Activated CD4-positive, alpha-beta T cell treated with anti-CD3 and anti-CD28 coated beads, Interleukin-2, Interleukin-4, amounts not matched to agents 100 ng/mL and 50 ng/mL, durations not matched to agents 16 hours and 8 hours (primary cell): Measurements from ENCODE around the gene KIF26B.
"Not testable (repeated sequence)": the region's sequence is repeated elsewhere in the genome, so short reads cannot be mapped to it uniquely, and the experiment has no call there.

Experiments
- DNase-seq: peaks from one replicate; pipeline ENCODE4 v3.0.0-alpha.2; 2020; ENCODE audit warnings: low spot score

Gene KIF26B

DNA sequence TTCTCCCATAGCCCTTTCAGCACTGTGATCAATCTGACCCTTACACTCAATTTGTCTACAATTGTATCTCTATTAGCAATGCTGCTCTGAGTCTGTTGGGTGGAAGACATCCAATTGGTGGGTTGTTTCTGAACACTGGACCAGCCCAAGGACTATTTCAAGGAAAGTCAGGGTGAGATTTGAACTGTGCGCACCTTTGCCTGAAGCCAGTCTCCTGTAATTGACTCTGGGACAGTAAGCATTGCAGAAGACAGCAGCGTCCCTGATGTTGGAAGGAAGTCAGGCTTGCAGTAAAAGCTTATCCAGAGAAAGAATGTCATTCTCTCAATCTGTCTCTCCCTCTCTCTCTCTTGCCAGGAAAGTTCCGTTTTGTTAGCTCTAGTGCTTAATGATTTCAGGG is 233.9 kb downstream of the KIF26B start:
- DNase-seq: no peak

DNA sequence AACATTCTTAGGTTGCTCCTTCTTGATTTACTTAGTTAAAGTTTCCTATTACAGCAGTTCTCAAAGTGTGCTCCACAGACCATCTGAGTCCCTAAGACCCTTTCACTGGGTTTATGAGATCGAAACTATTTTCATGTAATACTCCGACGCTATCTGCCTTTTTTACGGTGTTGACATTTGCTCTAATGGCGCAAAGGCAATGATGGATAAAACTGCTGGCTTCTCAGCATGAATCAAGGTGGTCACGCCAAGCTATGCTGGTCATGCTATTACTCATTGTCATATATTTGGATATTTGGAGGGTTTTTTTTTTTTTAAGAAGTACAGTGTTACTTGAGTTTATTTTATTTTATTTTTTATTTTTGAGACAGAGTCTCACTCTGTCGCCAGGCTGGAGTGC is 235.1 kb downstream of the KIF26B start:
- no peak for DNase-seq

DNA sequence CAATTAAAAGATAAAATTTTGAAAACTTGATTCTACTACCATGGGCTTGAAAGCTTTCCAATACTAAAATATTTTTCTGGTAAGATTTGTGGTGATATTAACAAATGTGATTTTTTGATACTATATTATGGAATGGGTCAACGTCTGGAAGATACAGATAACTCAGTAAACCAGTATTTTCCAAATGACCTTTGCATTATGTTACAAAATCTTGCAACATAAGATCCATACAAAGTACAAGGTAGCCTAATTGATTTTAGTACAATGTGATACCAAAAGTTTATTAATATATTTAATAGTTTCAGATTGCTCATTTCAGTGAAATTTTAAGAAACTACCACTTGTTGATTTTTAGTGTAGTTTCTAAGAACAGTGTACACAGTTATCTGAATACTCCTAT is 236.2 kb downstream of the KIF26B start:
- DNase-seq: no peak

DNA sequence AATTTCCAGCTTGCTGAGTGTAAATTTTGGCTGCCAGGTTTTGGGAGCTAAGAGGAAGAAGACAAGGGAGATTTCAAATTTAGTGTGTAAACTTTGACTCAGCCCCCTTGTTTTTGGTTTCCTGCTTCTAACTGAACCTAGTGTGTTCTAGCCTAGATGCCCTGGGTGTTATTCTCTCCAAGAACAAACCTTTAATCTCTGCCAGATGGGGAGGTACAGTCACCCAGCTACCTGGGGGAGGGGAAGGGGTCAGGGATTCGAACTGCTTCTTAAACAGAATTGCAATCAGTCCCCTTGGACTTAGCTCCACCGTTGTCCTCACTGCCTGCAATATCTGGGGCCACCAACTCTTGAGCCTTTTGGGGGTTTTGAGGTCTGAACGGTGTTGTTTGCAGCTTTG is 238.9 kb downstream of the KIF26B start:
- no peak for DNase-seq

DNA sequence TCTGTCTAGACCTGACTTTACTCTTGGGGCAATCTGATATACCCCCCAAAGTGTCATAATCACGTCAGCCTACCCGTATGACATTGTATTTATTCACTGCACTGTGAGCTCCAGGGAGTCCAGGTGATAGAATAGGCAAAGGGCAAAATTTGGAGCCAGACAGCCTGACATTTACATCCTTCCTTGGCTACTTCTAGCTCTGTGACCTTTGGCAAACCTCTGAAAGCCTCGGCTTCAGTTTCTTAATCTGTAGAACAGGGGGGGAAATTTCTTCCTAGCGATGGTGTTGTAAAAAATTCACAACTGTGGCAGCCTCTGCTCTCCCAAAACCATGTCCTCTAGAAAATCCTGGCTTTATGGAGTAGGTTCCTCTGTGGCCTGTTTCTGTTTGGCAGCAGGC is 240.9 kb downstream of the KIF26B start:
- DNase-seq: no peak

DNA sequence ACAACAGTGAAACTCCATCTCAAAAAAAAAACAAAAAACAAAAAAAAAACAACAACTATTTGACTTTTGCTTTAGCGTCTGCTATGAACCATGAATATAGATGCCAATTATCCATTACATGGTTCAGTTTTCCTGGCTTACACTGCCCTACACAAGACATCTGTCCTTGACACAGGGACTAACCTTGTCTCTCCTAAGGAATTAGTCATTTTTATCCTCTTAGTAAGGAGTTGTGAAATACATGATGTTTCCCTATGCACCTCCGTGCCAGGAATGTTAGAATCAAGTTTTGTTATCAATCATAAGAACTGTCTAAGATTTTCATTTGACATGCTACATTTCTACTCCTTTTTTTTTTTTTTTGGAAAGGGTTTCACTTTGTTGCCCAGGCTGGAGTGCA is 241.8 kb downstream of the KIF26B start:
- no peak for DNase-seq

DNA sequence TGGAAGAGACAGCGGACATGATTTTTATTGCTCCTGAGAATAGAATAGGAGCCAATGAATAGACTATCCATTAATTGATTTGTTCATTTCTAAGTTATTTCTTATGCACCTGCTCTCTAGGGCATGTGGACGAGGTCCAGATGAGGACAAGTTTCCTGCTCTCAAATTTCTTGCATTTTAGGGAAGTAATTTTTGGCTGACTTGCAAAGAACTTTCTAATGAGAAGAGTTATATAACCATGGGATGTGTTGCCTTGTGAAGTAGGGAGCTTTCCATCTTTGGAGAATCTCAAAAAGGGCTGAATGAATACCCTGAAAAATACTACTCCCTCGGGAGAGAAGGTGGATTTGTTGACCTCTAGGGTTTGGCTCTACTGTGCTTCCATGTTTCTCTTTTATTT is 243.0 kb downstream of the KIF26B start:
- DNase-seq: no peak

DNA sequence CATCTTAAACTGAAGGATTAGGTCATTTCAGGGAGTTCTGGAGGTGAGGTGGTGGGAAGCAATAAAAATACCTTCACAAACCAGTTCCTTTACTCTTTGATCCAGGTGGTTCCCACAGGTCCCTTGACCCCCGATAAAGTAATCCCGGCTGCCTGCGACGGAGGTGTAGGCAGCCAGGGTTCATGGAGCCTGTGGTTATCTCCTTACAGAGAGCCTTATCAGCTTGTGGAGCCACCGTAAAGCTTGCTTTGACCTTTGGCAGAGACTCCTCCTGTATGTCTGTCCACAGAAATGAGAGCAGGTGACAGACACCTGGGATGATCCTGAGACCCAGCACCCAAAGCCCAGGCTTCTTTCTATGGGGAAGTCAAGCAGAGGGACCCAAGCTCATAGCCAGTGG is 243.4 kb downstream of the KIF26B start:
- DNase-seq: no peak

DNA sequence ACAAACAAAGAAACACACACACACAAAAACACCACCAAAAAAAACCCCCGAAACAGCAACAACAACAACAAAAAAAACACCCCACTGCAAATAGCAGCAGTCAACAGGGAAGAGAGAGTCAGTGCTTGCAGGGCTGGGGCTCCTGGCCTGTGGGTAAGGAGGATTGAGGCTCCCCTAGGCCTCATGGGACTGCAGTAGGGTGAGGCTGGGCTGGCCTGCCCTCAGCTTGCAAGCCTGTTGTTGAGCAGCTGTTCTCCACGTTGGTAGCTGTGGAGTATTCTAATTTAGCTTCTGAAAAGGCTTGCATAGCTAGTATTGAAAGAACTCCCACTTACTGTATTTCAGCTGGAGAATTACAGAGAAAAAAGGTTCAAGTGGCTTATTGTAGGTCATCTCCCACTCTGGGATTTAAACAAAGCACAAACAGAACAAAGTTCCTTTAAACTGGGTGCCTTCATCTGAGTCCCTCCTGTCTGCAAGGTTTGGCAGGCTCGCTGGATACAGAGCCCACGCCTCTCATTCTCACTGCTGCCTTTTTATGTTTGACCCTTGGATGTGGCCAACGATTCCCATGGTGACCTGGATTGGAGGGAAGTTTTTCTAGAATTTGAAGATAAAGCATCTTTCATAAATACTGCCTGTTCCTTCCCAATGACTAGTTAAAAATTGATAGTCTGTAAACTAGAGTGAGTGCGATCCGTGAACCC is 247.2 kb downstream of the KIF26B start:
- DNase-seq: no peak

DNA sequence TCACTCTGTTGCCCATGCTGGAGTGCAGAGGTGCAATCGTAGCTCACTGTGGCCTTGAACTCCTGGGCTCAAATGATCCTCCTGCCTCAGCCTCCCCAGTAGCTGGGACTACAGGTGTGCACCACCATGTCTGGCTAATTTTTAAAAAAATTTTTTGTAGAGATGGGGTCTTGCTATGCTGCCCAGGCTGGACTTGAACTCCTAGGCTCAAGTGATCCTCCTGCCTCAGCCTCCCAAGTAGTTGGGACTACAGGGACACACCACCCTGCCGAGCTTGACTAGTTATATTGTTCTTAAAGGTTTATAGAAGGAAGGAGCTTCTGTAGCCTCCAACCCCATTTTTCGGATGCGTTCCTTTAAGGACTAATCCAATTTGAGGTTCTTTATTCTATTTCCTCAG is 248.2 kb downstream of the KIF26B start:
- not testable (repeated sequence) for DNase-seq

DNA sequence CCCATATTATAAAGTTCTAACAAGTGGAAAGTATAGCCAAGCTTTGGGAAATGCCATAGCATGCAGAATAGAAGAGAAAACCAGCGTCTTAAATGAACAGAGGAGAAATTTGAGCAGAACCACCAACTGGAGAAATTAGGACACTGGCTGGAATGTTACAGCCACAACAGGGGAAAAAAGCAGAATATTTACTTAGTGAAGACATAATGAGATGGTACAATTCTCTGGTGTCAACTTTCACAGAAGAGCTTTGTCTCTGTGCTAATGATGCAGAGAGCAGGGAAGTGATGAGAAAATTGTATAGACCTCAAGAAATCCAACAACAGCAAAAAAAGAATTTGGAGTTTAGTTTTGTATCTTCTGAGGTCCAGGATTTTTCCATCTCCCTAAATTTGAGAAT is 249.7 kb downstream of the KIF26B start:
- no peak for DNase-seq

DNA sequence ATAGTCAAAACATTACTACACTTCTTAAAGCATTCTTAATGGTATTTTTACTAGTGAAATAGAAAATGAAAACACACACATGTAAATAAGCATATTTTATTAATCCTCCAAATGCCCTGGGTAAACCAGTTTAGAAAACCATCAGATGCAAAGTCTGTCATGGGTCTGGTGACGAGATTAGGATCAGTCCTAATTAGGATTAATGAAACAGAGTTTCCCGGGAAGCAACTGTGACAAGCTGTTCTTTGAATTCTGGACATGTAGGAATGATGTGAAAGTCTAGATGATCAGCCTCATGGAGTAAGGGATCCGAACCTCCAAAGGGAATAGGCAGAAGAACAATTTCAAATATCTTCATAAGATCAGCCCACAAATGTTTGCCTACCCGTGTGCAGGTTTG is 250.2 kb downstream of the KIF26B start:
- DNase-seq: no peak

DNA sequence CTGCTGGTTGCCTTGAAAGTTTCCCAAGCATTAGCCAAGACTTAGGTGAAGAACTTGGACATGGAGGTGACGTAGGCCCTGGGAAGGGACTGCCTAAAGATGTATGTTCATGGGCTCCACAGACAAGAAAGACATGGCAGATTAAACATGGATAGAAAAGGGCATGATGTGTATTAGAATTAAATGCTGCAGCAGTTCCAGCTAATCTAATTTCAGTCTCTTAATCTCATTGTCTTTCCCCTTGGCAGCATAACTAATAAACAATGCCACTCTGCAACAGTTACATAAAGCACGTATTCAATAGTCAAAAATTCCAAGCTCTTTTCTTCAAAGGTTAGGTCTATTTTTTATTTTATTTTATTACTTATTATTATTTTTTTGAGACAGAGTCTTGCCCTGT is 251.6 kb downstream of the KIF26B start:
- DNase-seq: no peak

DNA sequence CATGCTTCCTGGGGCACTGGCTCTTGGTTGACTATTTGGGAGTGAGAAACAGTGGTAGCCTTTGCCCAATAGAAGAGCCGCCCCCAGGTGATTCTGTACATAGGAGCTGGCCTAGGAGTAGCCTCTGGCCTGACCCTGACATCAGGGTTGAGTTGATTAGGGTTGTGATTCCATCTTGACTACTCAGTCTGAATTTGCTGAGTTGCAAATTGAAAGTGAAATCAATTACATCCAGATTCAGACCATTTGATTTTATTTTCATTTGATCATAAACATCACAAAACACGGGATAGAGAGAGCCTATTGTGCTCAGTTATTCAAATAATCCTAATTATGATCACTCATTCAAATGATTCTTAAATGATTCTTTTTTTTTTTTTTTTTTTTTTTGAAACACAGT is 253.2 kb downstream of the KIF26B start:
- DNase-seq: no peak

DNA sequence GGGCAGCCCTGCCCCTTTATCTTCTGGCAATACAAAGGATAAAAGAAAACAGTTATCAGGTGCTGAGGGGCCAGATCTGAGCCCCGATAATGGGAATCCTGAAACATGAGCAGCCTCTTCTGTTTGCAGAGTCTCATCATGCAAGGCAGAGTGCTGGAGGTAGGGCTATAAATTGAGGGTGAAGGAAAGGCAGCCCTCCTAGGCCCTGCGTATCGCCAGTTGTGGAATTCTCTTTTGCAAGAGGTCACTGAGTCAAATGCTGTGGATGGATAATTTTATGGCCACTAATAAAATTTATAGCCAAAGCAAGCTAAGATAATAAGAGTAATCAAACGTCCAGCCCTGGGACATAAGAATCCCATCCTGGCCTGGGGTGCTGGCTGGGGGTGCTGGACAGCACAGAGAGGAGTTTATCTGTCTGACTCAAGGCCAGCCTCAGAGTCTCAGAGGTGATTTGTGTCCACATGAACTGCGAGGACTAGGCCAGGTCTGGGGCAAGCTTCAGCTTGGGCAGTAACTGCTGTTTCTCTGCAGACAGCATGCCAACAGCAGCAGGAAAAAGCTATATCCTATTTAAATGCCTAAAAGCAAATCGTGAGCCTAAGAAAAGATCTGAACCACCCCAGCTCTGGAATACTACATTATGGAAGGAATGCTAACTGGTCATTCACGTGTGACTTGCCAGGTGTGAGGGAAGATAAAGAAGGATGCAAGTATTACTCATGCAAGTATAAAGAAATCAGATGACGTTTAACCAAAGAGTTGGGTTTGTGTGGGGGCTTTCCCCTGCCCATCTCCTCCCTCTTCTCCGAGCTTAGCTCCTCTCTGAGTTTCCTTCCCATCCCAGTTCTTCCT is 254.8 kb downstream of the KIF26B start:
- no peak for DNase-seq

DNA sequence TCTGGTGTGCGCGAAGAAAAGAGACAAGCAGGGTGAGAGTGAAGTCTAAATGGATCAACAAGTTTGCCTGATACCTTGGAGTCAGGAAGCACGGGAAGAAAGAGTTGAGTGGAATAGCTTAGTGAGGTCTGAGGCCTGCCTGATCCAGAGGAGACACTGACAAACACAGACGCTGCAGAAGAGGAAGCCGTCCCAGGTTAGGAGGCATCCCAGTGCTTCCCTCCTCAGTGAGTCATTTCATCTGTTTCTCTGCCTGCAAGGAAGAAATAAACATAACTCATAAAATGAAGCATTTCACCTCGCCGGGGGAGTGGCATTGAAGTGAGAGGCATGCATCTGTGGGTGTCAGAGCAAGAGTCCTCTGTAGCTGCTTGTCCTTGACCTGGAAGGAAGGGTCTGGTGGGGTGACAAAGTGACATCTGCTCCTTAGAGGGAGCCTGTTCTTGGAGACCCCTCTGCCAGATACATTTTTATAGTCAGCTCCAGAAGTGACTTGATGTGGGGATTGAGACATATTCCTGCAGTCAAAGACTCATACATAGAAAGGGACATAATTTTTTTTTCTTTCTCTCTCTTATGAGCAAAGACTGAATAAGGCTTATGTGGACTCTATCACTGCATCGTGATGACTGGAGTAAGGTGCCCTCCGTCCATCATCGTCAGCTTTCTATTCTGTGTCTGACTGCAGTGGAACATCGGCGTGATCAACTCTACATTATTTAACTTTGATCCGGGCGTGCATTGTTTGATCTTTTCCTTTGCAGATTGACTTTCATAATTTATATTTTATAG is 256.7 kb downstream of the KIF26B start:
- DNase-seq: no peak

DNA sequence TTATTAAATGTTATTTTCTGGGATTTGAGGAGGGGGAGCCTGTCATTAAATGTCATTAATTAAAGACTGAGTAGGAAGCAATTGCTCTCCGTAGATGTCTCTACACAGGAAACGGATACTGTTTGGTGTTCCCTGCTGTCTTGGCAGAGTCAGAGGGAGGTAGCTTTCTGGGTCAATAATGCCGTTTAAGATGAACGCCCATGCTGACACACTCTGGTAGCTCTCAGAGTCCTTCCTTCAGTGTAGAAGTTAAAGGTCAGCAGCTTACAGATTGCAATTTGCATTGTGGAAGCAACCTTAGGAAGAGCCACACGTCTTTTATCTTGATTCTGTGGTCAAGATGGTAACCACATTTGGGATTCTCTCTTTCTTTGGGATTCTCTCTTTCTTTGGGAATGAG is 257.5 kb downstream of the KIF26B start:
- DNase-seq: no peak

DNA sequence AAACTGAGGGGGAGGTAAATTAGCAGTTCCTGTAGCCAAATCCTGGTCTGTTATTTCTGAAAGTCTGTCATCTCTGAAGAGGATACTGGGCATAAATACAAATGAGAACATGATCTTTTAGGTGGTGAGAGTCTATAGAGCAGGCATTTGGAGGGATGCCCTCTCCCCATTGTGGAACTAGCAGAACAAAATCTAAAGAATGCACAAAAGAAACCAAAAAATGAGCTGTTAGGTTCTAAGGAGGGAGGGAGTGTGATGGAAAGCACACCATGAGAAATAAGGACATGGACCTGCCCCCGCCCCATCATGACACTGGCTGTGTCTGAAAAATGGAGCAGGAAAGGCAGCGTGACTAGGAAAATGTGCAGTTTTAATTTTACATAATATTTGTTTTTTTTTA is 262.0 kb downstream of the KIF26B start:
- no peak for DNase-seq

DNA sequence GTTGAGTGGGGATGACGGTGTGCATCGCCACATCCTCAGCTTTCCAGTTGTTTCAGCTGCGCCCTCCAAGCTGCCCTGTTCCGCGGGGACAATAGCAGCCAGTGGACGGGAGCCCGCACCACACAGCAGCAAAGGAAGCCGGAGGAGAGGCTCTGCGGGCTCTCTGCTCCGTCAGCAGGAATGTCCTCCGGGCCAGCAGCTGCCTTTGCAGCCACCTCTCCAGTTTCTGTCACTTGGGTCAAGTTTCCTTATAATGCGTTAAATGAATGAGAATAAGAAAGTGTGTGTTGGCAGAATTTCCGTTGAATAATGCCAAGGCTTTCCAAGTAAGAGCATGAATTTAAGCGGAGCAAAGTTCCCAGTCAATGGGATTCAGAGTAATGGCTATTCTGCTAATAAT is 263.3 kb downstream of the KIF26B start:
- DNase-seq: no peak

DNA sequence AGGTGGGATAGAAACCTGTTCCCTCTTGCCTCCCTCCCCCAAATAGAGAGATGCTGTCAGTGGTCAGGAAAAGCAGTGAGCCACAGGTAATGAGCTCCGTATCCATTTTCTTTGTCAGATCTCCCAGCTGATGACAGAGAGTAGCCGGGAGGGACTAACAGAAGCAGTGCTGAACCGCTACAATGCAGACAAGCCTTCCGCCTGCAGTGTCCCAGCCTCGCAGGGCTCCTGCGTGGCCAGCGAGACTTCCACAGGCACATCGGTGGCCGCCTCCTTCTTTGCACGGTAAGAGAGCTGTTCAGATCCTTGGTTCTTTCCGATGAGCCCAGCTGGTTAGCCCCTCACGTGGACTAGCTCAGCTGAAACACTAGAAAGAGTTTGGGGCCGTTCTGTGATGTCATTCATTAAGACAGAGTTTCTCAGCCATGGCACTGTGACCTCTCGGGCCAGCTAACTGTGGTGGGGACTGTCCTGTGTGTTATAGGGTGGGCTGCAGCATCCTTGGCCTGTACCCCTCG is 264.7 kb downstream of the KIF26B start:
- DNase-seq: no peak

DNA sequence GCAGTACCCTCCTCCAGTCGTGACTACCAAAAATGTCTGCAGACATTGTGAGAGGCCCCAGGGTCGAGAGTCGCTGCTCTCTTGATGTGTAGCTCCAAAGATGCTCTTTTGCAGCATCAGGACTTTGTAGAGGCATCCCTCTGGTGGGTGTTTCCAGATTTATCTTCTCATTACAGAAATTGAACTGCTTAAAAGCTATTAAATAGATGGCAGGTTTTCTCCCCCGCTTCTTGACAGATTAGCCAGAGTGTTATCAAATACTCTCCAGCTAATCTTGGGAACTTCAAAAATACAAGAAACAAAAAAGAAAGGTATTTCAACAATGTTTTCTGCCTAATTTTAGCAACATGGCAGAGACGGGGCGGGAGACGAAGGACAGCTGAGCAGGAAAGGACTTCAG is 265.2 kb downstream of the KIF26B start:
- DNase-seq: no peak

DNA sequence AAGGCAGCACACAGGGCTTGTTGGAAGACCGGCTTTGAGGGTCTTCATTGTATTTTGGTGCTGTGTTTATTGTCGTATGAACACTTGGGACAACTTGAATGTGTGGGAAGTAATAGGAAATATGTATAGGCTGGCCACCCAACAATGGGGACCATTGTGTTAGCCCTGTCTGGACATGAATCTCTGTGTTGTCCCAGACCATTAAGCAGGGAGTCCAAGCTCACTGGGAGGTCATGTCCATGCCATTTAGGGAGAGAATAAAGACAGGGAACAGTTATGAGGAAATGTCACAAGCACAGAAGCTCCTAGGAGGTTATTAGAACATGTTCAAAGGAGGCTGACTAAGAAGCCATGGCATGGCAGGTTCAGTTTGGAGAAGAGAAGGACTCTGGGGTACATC is 266.1 kb downstream of the KIF26B start:
- no peak for DNase-seq

DNA sequence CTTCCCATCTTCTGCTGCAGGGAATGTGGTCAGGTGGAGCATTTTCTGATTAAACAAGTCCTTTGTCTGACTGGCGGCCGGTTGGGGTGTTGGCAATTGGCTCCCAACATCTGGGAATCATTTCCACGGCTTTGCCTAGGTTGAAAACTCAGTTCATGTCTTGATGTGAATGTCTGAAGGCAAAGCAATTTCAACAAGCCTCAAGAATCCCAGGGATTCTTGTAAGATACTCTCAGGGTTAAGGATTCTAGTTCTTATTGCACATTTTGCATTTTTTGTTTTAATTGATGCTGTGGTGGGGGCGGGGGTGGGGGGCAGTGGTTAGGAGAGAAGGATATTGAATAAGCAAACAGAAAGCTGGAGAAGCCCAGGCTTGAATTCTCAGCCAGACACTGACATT is 273.9 kb downstream of the KIF26B start:
- DNase-seq: no peak
